HK-2 (cell line): ENCODE data around the gene ALDH7A1.
"Not testable (repeated sequence)": the region's sequence is repeated elsewhere in the genome, so short reads cannot be mapped to it uniquely, and the experiment has no call there.

ENCODE experiments used
- DNase-seq: peaks from one replicate; pipeline ENCODE4 v3.0.0-alpha.2; 2018; ENCODE audit not compliant: unreplicated experiment

Gene ALDH7A1

DNA sequence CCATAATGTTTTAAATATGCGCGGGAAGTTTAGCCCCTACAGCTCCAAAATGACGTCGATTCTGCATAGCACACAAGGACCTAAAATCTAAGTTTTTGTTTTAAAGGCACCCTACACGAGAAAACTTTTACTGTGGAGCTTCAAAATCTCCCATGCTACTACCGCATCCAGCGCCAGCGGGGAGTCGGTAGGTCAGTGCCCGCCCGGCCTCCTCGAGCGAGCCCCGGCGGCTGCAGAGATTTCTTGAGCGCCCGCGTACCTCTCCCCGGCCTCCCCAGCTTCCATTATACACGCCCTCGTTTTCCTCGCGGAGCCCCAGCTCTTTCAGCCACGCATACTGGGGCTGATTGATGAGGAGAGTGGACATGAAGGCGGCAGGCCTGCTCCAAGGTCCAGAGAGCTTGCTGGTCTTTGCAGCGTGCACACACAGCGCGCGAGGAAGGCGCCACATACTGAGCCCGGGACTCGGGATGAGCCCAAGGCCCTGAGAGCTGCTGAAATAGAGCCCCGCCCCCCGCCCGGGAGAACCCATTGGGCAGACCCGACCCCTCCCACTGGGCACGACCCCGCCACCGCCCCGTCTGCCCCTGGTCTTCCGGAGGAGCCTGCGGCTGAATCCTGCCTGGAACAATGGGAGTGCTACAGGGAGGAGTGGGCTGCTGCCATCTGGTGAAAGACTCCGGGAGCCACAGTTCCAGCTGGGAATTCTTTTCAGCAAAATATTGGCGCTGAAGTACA is at the start of gene ALDH7A1:
Gene ALDH7A1, minus strand, starts transcription at position 472 of the 738 bp plus-strand sequence. Its CDS starts 21 bp downstream, at position 451.
- DNase-seq = peak; percentile 95

DNA sequence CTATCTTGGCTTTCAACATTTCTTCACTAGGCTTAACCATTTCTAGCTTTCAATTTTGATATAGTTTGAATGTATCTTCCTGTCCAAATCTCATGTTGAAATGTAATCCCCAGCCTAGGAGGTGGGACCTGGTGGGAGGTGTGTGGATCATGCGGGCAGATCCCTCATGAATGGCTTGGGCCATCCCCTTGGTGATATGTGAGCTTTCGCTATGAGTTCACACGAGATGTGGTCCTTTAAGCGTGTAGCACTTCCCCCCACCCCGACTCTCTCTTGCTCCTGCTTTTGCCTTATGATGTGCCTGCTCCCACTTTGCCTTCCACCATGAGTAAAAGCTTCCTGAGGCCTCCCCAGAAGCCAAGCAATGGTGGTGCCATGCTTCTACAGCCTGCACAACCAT is 46.4 kb upstream of the ALDH7A1 start:
- no peak for DNase-seq

DNA sequence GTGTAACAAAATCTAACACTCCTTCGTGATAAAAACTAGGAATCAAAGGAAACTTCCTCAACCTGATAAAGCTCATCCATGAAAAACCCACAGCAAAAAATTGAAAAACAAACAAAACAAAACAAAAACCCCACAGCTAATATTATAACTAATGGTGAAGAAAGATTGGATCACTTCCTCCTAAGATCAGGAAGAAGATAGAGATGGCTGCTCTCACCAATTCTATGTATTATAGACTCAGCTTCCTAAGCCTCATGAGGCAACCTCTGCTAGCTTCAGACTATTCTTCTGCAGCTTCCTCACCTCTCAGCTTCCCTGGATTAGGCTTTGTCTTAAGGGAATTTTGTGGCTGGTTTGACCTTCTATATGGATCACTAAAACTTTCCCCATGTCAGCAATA is 45.8 kb upstream of the ALDH7A1 start:
- DNase-seq = no peak

DNA sequence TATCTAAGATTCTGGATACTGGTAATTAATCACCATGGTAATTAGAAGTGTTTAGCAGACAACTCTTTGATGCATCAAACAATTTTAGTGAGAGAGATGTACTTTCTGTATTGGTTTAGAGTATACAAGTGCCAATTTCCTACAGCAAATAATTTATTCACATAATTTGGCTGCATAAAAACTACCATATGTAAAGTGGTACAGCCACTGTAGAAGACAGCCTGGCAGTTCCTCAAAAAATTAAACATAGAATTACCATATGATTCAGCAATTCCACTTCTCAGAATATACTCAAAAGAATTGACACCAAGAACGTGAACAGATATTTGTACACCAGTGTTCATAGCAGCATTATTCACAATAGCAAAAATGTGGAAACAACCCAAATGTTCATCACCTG is 41.9 kb upstream of the ALDH7A1 start:
- no peak for DNase-seq

DNA sequence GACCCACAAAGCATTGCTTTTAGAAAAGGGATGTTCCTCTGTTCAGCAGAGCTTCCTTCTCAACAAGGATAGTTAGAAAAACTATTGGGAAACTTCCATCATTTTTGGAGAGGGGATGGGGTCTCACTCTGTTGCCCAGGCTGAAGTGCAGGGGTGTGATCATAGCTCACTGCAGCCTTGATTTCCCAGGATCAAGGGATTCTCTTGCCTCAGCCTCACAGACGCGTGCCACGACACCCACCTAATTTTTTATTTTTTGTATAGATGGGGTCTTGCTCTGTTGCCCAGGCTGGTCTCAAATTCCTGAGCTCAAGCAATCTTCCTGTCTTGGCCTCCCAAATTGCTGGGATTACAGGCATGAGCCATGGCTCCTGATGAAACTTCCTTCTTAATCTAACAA is 40.6 kb upstream of the ALDH7A1 start:
- DNase-seq = no peak

DNA sequence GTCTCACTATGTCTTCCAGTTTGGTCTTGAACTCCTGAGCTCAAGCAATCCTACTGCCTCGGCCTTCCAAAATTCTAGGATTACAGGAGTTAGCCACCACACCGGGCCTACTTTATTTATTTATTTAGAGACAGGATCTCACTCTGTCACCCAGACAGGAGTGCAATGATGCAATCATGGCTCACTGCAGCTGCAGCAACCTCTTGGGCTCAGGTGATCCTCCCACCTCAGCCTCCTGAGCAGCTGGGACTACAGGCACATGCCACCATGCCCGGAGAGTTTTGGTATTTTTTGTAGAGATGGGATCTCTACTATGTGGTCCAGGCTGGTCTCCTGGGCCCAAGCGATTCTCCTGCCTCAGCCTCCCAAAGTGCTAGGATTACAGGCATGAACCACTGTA is 38.5 kb upstream of the ALDH7A1 start:
- DNase-seq = no peak

DNA sequence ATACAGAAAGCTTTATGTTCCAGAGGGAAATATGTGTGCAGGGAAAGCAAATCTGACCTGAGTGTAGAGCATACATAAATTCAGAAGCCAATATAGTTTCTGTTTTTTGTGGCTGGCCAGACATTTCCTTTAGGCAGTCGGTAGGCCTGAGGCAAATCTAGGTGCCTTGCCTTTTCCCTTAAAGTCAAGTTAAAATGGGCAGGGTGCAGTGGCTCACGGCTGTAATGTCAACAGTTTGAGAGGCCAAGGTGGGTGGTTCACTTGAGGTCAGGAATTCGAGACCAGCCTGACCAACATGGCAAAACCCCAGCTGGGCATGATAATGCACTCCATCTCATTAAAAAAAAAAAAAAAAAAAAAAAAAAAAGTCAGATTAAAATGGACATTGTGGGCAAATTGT is 36.9 kb upstream of the ALDH7A1 start:
- no peak for DNase-seq

DNA sequence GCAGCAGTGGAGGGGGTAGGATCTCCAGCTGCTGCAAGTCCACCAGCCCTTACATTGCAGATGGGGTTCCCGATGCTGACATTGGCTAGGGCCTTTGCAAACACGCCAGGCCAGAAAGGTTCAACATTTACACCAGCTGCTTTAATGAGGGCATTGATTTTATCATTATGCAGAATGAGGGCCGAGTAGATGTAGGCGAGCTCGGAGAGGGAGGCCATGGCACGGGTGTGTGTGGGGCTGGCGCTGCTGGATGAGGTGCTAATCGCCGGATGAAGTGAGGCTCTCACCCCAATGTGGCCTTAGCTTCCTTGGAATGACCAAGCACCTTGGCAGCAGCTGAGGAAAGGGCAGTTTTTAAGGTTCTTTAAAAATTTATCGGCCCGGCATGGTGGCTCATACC is 33.1 kb upstream of the ALDH7A1 start:
- no peak for DNase-seq

DNA sequence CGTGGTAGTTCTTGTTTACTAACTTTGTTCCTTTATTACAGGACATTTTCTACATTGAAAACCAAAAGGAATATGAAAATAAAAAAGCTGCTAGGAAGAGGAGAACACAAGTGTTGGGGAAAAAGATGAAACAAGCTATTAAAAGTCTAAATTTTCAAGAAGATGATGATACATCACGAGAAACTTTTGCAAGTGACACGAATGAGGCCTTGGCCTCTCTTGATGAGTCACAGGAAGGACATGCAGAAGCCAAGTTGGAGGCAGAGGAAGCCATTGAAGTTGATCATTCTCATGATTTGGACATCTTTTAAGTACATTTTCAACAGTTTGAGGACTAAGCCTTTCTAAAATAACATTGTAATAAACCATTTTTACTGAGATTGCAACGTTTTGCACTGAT is 29.5 kb upstream of the ALDH7A1 start:
- DNase-seq = no peak

DNA sequence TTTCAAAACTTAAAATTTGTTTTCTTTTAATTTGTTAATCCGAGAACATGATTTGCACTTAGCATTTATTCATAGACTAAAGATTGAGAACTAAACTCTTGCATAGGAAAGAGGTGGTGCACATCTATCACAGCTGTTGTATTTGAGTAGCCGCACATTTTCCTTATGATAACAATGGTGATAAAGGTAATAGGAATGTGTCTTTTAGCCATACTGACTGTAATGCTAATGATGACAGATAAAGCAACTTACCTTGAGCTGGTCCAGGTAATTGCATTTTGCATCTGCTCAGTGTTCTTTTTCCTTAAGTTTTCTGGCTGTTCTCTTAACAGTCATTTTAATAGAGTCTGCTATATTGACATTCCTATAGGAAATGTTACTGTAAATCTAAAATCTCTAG is 24.8 kb upstream of the ALDH7A1 start:
- DNase-seq = no peak

DNA sequence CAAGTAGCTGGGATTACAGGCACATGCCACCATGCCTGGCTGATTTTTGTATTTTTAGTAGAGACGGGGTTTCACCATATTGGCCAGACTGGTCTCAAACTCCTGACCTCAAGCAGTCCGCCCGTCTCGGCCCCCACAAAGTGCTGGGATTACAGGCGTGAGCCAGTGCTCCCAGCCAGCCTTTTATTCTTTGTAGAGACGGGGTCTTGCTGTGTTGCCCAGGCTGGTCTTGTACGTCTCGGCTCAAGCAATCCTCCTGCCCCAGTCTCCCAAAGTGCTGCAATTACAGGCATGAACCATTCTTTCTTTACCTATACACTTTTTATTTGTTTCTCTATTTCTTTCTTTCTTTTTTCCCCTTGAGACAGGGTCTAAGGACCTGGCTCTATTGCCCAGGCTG is 22.6 kb upstream of the ALDH7A1 start:
- not testable (repeated sequence) for DNase-seq

DNA sequence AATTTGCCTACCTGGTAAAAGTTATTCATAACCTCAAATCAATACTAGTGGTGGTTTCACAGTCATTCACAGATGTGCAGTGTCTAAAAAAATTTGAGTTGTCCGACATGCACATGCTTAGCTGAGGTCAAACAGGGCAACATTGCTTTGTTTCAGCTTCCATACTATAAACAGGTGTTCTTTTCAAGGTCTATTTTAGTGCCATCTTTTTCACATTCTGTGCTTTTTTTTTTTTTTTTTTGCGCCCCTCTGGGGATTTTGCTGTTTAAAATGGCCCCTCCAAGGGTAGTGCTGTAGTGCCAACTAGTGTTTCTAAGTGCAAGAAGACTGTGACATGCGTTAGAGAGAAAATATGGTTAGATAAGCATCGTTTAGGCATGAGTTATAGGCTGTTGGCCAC is 20.3 kb upstream of the ALDH7A1 start:
- DNase-seq = no peak

DNA sequence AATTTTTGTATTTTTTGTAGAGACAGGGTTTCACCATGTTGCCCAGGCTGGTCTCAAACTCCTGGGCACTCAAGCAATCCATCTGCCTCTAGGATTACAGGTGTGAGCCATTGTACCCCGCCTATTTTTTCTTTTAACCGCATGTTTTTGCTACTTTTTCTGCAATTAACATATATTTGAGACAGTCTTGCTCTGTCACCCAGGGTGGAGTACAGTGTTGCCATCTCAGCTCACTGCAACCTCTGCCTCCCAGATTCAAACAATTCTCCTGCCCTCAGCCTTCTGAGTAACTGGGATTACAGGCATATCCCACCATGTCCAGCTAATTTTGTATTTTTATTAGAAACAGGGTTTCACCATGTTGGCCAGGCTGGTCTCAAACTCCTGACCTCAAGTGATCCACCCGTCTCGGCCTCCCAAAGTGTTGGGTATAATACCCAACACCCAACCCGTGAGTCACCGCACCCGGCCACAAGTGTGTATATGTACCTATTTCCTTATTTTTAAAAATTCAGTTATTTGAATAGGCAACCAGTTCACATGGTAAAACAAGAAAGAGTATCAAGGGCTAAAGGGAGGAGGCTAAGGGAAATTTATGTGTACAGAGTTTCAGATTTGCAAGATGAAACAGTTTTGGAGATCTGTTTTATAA is 19.0 kb upstream of the ALDH7A1 start:
- no peak for DNase-seq

DNA sequence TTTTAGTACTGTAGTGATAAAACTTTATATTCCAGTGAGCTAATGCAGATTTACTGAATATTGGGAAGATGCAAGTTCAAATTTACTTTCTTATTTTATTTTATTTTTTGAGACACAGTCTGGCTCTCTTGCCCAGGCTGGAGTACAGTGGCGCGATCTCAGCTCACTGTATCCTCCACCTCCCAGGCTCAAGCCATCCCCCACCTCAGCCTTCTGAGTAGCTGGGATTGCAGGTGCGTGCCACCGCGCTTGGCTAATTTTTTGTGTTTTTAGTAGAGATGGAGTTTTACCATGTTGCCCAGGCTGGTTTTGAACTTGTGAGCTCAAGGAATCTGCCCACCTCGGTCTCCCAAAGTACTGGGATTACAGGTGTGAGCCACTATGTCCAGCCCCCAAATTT is 15.6 kb upstream of the ALDH7A1 start:
- DNase-seq = no peak

DNA sequence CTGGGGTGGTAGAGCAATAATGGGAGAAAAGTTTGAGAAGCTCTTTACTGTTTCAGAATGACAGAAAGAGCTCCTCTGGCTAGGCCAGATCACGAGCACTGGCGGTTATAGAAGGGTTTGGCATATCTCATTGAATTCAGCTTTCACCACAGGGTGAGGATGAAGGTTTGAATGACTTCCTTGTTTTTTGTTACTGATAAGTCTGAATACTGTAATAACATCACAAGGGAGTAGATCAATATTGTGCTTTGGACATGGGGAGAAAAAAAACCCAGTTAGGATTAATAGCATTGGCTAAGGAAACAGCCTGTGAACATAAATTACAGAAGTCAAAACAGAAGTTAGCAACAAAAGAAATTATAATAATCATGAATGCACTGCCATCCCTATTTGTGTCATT is 15.1 kb upstream of the ALDH7A1 start:
- no peak for DNase-seq

DNA sequence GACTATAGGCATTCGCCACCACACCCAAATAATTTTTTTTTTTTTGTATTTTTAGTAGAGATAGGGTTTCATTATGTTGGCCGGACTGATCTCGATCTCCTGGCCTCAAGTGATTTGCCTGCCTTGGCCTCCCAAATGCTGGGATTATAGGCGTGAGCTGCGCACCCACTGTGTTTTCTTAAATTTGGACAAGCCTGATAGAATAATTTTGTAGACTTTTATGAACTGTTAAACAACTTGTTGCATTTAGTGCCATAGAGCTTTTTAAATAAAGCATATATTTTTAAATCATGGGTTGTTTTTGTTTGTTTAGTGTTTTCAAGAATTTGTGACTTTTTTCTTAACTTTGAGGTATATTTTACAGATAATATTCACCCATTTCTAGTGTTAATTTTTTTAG is 10.5 kb upstream of the ALDH7A1 start:
- DNase-seq = no peak

DNA sequence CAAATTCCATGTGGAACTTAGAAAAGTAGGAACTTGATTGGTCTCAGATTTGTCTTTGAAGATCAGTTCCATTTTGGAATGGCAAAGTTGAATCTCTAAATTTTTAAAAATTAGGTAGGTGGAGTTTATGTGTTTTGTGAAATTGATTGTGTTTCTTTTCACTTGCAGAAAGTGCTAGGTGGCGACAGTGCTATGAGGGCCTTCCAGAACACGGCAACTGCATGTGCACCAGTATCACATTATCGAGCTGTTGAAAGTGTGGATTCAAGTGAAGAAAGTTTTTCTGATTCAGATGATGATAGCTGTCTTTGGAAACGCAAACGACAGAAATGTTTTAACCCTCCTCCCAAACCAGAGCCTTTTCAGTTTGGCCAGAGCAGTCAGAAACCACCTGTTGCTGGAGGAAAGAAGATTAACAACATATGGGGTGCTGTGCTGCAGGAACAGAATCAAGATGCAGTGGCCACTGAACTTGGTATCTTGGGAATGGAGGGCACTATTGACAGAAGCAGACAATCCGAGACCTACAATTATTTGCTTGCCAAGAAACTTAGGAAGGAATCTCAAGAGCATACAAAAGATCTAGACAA is 8.5 kb upstream of the ALDH7A1 start:
- DNase-seq = no peak

DNA sequence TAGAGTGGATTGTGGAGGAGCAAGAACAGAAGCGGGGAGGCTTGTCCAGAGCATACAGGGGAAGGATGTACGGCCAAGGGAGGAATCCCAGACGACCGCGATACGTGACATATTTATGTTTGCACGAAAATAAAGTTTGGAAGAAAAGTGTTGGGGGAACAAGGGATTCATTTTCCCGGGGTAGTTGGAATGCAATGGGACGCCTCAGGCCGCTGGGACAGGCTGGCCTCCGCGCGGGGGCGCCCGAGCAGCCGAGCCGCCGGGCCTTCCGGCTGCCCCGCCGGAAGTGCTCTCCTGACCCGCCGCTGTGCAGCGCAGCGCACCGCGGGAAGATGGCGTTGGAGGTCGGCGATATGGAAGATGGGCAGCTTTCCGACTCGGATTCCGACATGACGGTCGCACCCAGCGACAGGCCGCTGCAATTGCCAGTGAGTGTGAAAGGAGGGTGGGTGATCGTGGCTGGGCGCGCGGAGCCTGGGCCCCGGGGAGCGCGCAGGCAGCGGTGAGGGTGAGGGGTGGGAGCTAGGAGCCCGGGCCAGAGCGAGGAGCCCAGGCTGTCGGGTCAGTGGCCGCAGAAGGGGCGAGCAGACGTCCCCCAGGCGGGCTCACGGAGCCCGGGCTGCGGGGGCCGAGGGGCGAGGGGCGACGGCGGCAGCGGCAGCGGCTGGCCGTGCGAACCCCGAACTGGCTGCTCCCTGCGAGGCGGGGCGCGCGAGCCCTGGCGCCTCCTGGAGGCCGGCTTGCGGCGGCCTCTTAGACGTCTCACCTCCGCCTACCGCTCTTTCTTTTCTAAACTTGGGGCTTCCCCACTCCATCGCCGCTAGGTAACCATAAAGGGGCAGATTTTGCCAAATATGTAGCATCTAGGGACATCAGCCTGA is 5.9 kb upstream of the ALDH7A1 start, which contains the start of gene PHAX:
Gene PHAX, plus strand, starts transcription at position 317 of the 881 bp plus-strand sequence. Its CDS starts 16 bp downstream, at position 333.
- DNase-seq = peak; percentile 71

DNA sequence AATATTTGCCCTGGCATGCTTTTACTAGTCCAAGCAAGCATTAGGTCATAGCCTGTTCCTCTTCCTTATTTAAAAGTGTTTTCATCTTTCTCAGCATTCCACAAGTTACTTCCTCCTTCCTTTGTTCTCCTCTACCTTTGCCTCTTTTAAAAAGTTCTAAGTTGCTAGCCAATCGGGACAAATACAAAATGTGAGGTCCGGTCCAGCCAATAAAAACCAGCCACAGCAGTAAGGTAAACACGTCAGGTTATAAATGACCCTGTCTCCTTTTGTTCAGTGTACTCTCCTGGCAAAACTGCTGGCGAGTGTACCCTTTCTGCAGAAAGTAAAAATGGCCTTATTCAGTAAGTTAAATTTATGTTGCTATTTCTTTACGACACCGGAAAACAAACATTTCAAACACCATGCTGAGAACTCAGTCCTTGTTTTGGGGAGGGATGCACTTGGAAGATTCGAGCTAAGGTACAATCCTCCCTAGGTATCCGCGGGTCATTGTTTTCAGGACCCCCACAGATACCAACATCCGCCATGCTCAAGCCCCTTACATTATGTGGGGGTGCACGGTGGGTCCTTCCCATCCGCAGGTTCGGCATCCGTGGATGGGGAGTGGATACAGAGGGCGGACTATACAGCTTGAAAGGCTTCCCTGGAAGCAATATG is 5.1 kb upstream of the ALDH7A1 start:
- DNase-seq = not testable (repeated sequence)

DNA sequence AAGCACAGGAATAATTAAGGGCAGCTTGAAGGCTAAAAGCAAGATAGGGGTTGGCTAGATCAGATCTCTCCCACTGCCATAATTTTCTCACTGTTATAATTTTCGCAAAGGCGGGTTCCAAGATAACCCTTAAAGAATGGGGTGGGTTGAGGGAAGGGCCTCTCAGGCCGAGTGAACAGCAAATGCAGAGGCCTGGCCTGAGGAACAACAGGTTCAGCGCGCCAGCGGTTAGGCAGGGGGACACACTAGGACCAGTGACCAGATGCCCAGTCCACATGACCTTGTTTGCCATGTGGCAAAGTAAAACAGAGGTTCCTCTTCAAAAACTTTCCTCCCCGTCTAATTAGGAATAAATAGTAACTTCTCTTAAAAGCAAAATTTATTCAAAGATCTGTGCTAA is 4.5 kb upstream of the ALDH7A1 start:
- DNase-seq = no peak

DNA sequence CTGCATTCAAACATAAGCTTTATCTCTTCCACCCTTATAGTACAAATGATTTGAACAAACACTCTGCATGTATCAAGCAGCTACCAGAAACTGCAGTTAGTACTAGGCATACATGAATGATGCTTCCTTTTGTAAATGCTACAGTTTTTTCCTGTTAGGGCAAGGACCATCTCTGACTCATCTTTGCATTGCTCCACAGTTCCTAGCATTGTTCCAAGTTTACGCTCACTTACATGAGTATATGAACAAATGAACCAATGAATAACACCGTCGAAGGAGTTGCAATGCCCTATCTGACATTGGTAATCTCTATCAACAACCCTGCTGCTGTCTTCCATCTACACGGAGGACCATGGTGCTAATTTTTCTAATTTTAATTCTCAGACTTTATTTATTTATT is 2.1 kb upstream of the ALDH7A1 start:
- no peak for DNase-seq
